GM23248 (cell line): ENCODE measurements around the gene FRAS1.

Experiments used
- EZH2 ChIP-seq: fragments of 200-600 bp; sonication (generic); IDR thresholded peaks from 2 replicates; pipeline ENCODE4 v1.6.1; 2018; ENCODE audit warnings: antibody characterized with exemption, mild to moderate bottlenecking; ENCODE audit not compliant: insufficient read depth, poor library complexity, severe bottlenecking
- EZH2phosphoT487 ChIP-seq: fragments of 200-600 bp; sonication (generic); IDR thresholded peaks from 2 replicates; pipeline ENCODE4 v1.6.1; 2018; ENCODE audit warnings: antibody characterized with exemption, moderate library complexity, mild to moderate bottlenecking, low read depth; ENCODE audit not compliant: insufficient read depth

DNA sequence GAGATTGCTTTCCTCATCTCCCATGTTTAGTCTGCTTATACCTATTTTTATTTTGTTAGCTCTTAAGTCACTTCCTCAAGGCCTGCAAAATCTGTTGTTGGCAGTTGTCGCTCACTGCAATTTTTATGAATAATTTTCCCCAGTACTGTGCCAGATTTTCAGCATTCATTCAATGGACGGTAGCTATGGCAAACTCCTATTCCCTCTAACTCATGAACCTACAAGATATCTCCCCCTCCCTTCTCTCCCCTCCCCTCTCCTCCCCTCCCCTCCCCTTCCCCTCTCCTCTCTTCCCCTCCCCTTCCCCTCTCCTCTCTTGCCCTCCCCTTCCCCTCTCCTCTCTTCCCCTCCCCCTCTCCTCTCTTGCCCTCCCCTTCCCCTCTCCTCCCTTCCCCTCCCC, 160.4 kb downstream of the FRAS1 start:
- no peak for TF ChIP-seq EZH2phosphoT487
- no peak for TF ChIP-seq EZH2
